GM19193 (cell line): ENCODE data around the gene ZNF468.

Experiments used
- POLR2A ChIP-seq: IDR thresholded peaks from 4 replicates; pipeline ENCODE4 v1.6.1; 2011; ENCODE audit not compliant: insufficient read depth, insufficient read length; ENCODE audit errors: extremely low read depth

The ZNF468 gene

GRCh38 chr19:52857378-52858191, at the start of gene ZNF468:
ZNF468 (minus strand) TSS chr19:52857619; CDS start chr19:52854272, 3,347 bp downstream.
- TF ChIP-seq POLR2A, result peak; percentile 79

DNA sequence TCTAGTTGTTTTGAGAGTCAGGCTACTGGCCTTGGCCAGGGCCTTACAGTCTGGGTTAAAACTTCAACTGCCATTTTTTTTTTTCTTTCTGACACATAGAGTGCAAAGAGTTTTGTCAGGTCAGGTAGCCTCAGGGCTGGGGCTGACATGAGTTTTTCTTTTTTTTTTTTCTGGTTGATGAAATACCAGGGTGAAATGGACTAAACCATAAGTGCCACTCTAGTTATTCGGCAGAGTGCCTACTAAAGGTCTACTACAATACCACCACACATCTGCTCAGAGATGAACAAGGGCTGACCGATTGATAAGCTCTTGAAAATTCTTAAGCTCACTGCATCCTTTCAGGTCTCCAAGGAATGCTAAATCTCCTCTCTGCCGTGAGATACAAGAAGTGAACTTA, 44.4 kb upstream of the ZNF468 start:
- no peak for TF ChIP-seq POLR2A

- no peak for TF ChIP-seq POLR2A
These were observed 40.7 kb upstream of the ZNF468 start for GRCh38 chr19:52898101-52898500.

GRCh38 chr19:52897138-52897935, 39.9 kb upstream of the ZNF468 start, which contains the start of gene ZNF320:
ZNF320 (minus strand) TSS chr19:52897635; CDS start chr19:52890255, 7,380 bp downstream.
- peak; percentile 86 for TF ChIP-seq POLR2A

DNA sequence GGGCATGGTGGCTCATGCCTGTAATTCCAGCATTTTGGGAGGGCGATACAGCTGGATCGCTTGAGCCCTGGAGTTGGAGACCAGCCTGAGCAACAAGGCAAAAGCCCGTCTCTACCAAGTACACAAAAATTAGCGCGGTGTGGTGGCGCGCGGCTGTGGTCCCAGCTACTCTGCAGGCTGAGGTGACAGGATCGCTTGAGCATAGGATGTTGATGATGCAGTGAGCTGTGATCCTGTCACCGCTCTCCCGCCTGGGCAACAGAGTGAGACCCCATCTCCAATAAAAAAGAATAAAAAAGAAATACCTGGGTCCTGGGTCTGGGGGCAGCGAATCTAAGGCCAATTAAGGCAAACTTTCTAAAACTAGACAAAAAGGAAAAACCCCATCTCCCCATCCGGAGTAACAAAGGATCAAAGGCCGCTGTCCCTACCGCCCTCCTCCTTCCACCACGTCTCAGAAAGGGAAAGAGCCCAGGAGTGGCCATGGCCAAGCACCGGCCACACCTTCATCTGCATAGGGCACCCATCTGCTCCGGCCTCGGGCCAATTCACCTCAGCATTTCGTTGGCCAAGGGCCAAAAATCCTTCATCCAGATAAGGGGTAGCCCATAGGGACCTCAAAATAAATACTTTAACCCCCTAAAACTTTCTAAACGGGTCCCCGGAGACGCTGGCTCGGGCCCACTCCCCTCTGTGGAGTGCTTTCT, 39.2 kb upstream of the ZNF468 start:
- no peak for TF ChIP-seq POLR2A

DNA sequence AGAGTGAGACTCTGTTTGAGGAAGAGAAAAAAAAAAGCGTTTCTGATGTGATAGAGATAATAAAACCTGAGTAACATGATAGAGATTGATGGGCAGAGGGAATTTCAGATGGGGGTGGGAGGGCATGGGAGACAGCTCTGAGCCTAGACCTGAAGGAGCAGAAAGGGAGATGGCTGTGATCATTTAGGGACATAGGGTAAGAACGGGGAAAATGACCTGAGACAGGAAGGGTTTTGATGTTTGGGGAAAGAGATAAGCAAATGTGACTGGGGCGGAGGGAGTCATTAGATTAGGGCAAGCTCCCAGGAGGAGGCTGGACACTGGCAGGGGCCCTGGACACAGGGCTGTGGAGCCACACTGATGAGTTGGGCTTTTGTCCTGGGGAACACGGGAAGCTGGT, 33.9 kb upstream of the ZNF468 start:
- TF ChIP-seq POLR2A, result no peak

GRCh38 chr19:52889931-52890330, 32.5 kb upstream of the ZNF468 start:
- no peak for TF ChIP-seq POLR2A

GRCh38 chr19:52889076-52889475, 31.7 kb upstream of the ZNF468 start:
- TF ChIP-seq POLR2A, result no peak

- no peak for TF ChIP-seq POLR2A
These were observed 23.5 kb upstream of the ZNF468 start for GRCh38 chr19:52880895-52881389.

- no peak for TF ChIP-seq POLR2A
These were observed 14.0 kb upstream of the ZNF468 start for GRCh38 chr19:52871466-52871865.

DNA sequence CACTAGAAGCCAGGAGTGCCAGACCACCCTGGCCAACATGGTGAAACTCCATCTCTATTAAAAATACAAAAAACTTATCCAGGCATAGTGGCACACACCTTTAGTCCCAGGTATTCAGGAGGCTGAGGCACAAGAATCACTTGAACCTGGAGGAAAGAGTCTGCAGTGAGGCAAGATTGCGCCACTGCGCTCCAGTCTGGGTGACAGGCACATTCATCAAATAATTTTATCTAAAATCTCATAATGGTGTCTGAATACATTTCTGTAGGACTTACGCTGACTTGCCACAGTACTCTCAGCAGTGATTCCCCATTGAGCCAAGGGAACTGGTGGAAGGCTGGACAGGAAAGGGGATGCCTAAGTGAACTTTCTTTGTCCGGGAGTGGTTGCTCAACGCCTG, 31.7 kb downstream of the ZNF468 start:
- no peak for TF ChIP-seq POLR2A

GRCh38 chr19:52823676-52824075, 33.7 kb downstream of the ZNF468 start:
- no peak for TF ChIP-seq POLR2A

DNA sequence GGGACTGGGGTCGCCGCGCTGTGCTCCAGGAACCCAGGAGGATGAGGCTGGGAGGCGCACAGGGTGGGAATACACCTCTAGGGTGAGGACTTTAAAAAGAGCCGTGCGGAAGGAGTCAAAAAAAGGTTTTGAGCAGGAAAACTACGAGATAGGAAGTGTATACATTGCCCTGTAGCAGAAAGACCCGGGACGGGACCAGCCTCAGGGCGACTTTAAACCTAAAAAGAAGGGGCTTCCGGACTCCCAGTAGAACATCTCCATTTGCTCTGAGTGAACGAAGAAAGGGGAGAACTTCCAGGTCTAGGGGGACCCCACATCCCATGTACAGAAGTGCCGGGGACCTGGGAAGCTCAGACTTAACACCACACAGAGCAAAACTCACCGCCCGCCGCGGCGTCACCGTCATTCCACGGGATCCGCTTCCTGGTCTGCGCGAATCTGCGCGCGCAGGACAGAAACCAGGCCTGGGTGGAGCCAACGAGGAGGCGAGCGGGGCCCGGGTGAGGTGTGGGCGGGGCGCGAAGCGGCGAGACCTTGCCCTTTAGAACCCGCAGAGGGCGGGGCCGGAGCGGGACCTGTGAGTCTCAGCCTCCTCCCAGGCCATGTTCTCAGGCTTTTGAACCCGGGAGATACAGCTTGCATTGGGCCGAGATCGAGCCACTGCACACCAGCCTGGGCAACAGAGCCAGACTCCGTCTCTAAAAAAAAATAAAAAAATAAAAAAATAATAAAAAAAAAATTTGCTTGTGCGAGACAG, 36.0 kb downstream of the ZNF468 start, which contains the start of gene ZNF28:
Gene ZNF28, minus strand, starts transcription at position 430 of the 757 bp plus-strand sequence. CDS start 3,675 bp downstream, outside the sequence.
- TF ChIP-seq POLR2A, result peak; percentile 67

- no peak for TF ChIP-seq POLR2A
These were observed 47.6 kb downstream of the ZNF468 start for GRCh38 chr19:52809801-52810200.
